ENCODE measurements around the gene KLRC2.
"Not testable (repeated sequence)": the region's sequence is repeated elsewhere in the genome, so short reads cannot be mapped to it uniquely, and the experiment has no call there.

KLRC2 gene

GRCh38 chr12:10435816-10436215, at the start of gene KLRC2:
Gene KLRC2 (minus strand): TSS chr12:10436010. CDS start chr12:10435986, 24 bp downstream.
- peak; percentile 75 for DNase-seq
- in situ Hi-C loops (cut with MboI; ENCODE audit: low pct_unique_long_range_greater_than_20kb, low sequenced_read_pairs) = not testable (repeated sequence)

GRCh38 chr12:10481901-10482300, 46.1 kb upstream of the KLRC2 start:
- in situ Hi-C loops (cut with MboI; ENCODE audit: low pct_unique_long_range_greater_than_20kb, low sequenced_read_pairs); DNase-seq: not testable (repeated sequence)

GRCh38 chr12:10472808-10473207, 37.0 kb upstream of the KLRC2 start:
- in situ Hi-C loops (cut with MboI; ENCODE audit: low pct_unique_long_range_greater_than_20kb, low sequenced_read_pairs); DNase-seq: not testable (repeated sequence)

- in situ Hi-C loops (cut with MboI; ENCODE audit: low pct_unique_long_range_greater_than_20kb, low sequenced_read_pairs) = no loop called here
- DNase-seq = no peak
Observed at GRCh38 chr12:10469701-10470100, 33.9 kb upstream of the KLRC2 start.

GRCh38 chr12:10466311-10466710, 30.5 kb upstream of the KLRC2 start:
- in situ Hi-C loops (cut with MboI; ENCODE audit: low pct_unique_long_range_greater_than_20kb, low sequenced_read_pairs) = no loop called here
- no peak for DNase-seq

GRCh38 chr12:10457760-10458159, 21.9 kb upstream of the KLRC2 start:
- DNase-seq = no peak
- in situ Hi-C loops (cut with MboI; ENCODE audit: low pct_unique_long_range_greater_than_20kb, low sequenced_read_pairs) = no loop called here

GRCh38 chr12:10456856-10457255, 21.0 kb upstream of the KLRC2 start:
- in situ Hi-C loops (cut with MboI; ENCODE audit: low pct_unique_long_range_greater_than_20kb, low sequenced_read_pairs) = no loop called here
- DNase-seq = no peak

GRCh38 chr12:10455766-10456165, 20.0 kb upstream of the KLRC2 start:
- in situ Hi-C loops (cut with MboI; ENCODE audit: low pct_unique_long_range_greater_than_20kb, low sequenced_read_pairs) = no loop called here
- no peak for DNase-seq

GRCh38 chr12:10454531-10454930, 18.7 kb upstream of the KLRC2 start:
- in situ Hi-C loops (cut with MboI; ENCODE audit: low pct_unique_long_range_greater_than_20kb, low sequenced_read_pairs) = no loop called here
- no peak for DNase-seq

- in situ Hi-C loops (cut with MboI; ENCODE audit: low pct_unique_long_range_greater_than_20kb, low sequenced_read_pairs) = no loop called here
- DNase-seq = no peak
Observed at GRCh38 chr12:10453156-10453555, 17.3 kb upstream of the KLRC2 start, which contains the start of gene KLRC1. Gene KLRC1 (minus strand): TSS chr12:10453377. CDS start chr12:10451156, 2,221 bp downstream.

GRCh38 chr12:10448236-10448635, 12.4 kb upstream of the KLRC2 start:
- in situ Hi-C loops (cut with MboI; ENCODE audit: low pct_unique_long_range_greater_than_20kb, low sequenced_read_pairs) = no loop called here
- no peak for DNase-seq

- DNase-seq; in situ Hi-C loops (cut with MboI; ENCODE audit: low pct_unique_long_range_greater_than_20kb, low sequenced_read_pairs): not testable (repeated sequence)
Observed at GRCh38 chr12:10446052-10446451, 10.2 kb upstream of the KLRC2 start.

- DNase-seq; in situ Hi-C loops (cut with MboI; ENCODE audit: low pct_unique_long_range_greater_than_20kb, low sequenced_read_pairs): not testable (repeated sequence)
Observed at GRCh38 chr12:10441144-10441543, 5.3 kb upstream of the KLRC2 start.

- in situ Hi-C loops (cut with MboI; ENCODE audit: low pct_unique_long_range_greater_than_20kb, low sequenced_read_pairs); DNase-seq: not testable (repeated sequence)
Observed at GRCh38 chr12:10439608-10440274, 3.9 kb upstream of the KLRC2 start.

- DNase-seq; in situ Hi-C loops (cut with MboI; ENCODE audit: low pct_unique_long_range_greater_than_20kb, low sequenced_read_pairs): not testable (repeated sequence)
Observed at GRCh38 chr12:10437601-10438000, 1.8 kb upstream of the KLRC2 start.

GRCh38 chr12:10430623-10431022, 5.2 kb downstream of the KLRC2 start:
- DNase-seq; in situ Hi-C loops (cut with MboI; ENCODE audit: low pct_unique_long_range_greater_than_20kb, low sequenced_read_pairs): not testable (repeated sequence)

GRCh38 chr12:10425938-10426337, 9.9 kb downstream of the KLRC2 start:
- DNase-seq; in situ Hi-C loops (cut with MboI; ENCODE audit: low pct_unique_long_range_greater_than_20kb, low sequenced_read_pairs): not testable (repeated sequence)

- in situ Hi-C loops (cut with MboI; ENCODE audit: low pct_unique_long_range_greater_than_20kb, low sequenced_read_pairs); DNase-seq: not testable (repeated sequence)
Observed at GRCh38 chr12:10424260-10424899, 11.4 kb downstream of the KLRC2 start.

GRCh38 chr12:10422159-10422558, 13.7 kb downstream of the KLRC2 start:
- DNase-seq; in situ Hi-C loops (cut with MboI; ENCODE audit: low pct_unique_long_range_greater_than_20kb, low sequenced_read_pairs): not testable (repeated sequence)

GRCh38 chr12:10420334-10420733, 15.5 kb downstream of the KLRC2 start, which contains the start of gene KLRC3:
Gene KLRC3 (minus strand): TSS chr12:10420595. CDS start chr12:10420550, 45 bp downstream.
- peak; percentile 42 for DNase-seq
- in situ Hi-C loops (cut with MboI; ENCODE audit: low pct_unique_long_range_greater_than_20kb, low sequenced_read_pairs) = not testable (repeated sequence)
